Heart left ventricle (tissue), 16 donors: ENCODE results near the gene KCTD2. TPM values are rescaled to one million over a fixed set of nuclear protein-coding genes. Genes with fewer than 3 reads are reported as not detected.
A peak's percentile ranks its signal among the peaks of the same experiment; 100 is the strongest.
"Not testable (repeated sequence)": the region's sequence is repeated elsewhere in the genome, so short reads cannot be mapped to it uniquely, and the experiment has no call there.

Experiments
- ATAC-seq, 4 donors: fragments of 200-7000 bp; cut with Tn5 transposase; one replicate each; pipeline ENCODE4 v1.9.1; 2020 to 2022; ENCODE audit warnings: moderate library complexity in 4 of 4, mild to moderate bottlenecking in 3 of 4, moderate number of reproducible peaks in 1 of 4
- DNase-seq, 5 donors: peaks; one replicate each; pipeline ENCODE4 v3.0.0-alpha.2; 2020
- H3K27ac ChIP-seq, 12 donors: fragments of 200-600 bp; sonication (generic) in 4 of 12; one replicate each; pipeline versions ENCODE4 v1.5.0 to v1.8.0; 2016 to 2022; ENCODE audit warnings: mild to moderate bottlenecking in 2 of 12
- H3K27me3 ChIP-seq, 9 donors: fragments of 200-600 bp; sonication (generic) in 2 of 9; one replicate each; pipeline versions ENCODE4 v1.5.1 to v1.8.0; 2016 to 2022; ENCODE audit warnings: mild to moderate bottlenecking in 3 of 9
- H3K36me3 ChIP-seq, 9 donors: fragments of 200-600 bp; sonication (generic) in 2 of 9; one replicate each; pipeline versions ENCODE4 v1.5.0 to v1.8.0; 2018 to 2022; ENCODE audit warnings: mild to moderate bottlenecking in 2 of 9
- H3K4me1 ChIP-seq, 12 donors: fragments of 200-600 bp; sonication (generic) in 4 of 12; one replicate each; pipeline versions ENCODE4 v1.5.0 to v1.8.0; 2016 to 2022; ENCODE audit warnings: mild to moderate bottlenecking in 3 of 12
- H3K4me3 ChIP-seq, 12 donors: fragments of 200-600 bp; sonication (generic) in 4 of 12; one replicate each; pipeline versions ENCODE4 v1.5.0 to v1.8.0; 2017 to 2022; ENCODE audit warnings: mild to moderate bottlenecking in 9 of 12, moderate library complexity in 4 of 12
- H3K9me3 ChIP-seq, 12 donors: fragments of 200-600 bp; sonication (generic) in 4 of 12; one replicate each; pipeline versions ENCODE4 v1.5.0 to v1.8.0; 2016 to 2022; ENCODE audit warnings: mild to moderate bottlenecking in 1 of 12
- POLR2A ChIP-seq, 2 donors: fragments of 450-650 bp; IDR thresholded peaks; one replicate each; pipeline ENCODE4 v1.6.1; 2017; ENCODE audit warnings: antibody characterized with exemption in 2 of 2, mild to moderate bottlenecking in 2 of 2, moderate library complexity in 2 of 2
- WGBS, 4 donors: extraction: QIAGEN DNeasy Blood & Tissue Kit in 2 of 4; methylation state at CpG; one replicate each; pipeline versions ENCODE4 v1.1.5 to v1.1.7; 2013 to 2018; 5-methylcytosine and 5-hydroxymethylcytosine counted together
- intact Hi-C, 10 donors: fragments of 100-400 bp; cut with DNase I; formaldehyde crosslinking; loops; one replicate each; pipeline versions ENCODE4 v1.11.1 to v1.14.2; 2022
- polyA plus RNA-seq, 2 donors: library from polyadenylated mRNA; stranded (reverse); fragments of 200-250 nt; gene quantifications; one replicate each; pipeline ENCODE4 v1.2.3, GENCODE V29; 2013
- total RNA-seq, 9 donors: library from RNA; depleted of rRNA in 2 of 9; stranded (reverse); fragments of >200 nt in 2 of 9; fragmentation: NEBNext Ultra II Directional in 3 of 9; extraction: Animal tissue kit (Norgen Biotek cat#: 25700) in 3 of 9; gene quantifications; one replicate each; pipeline versions ENCODE4 v1.1.0 to v1.2.4, GENCODE V29; 2016 to 2023
- TF ChIP-seq, protein P1 (sequence below), 12 donors: fragments of 200-600 bp; sonication (generic) in 4 of 12; IDR thresholded peaks; one replicate each; pipeline versions ENCODE4 v1.5.0 to v1.8.0; 2018 to 2022; ENCODE audit warnings: antibody characterized with exemption in 12 of 12, mild to moderate bottlenecking in 5 of 12
- donor health status: ischemic (EF 13 %, LVEDD 7.1; RV severe dilation, severe dysfunction).
- donor health status: healthy with polysubstance abuse.
- donor health status: DM: no; HTN: yes; CAD: no.
- donor health status: DM: no; HTN: no; CAD: no.
- donor health status: ischemic (EF 25% LVEDD 6.9; RV normal size, moderate dysfunction).
- donor health status: ischemic (EF 25% LVEDD 5.7; RV mildly dilated, moderate dysfunction).
- donor health status: healthy.
- donor health status: DM: yes; HTN: yes; CAD: no.
- donor health status: ischemic (EF 35%, LVEDD 5.7; RV mildly dilated, moderate dysfunction).
- donor health status: nonischemic (EF 11% LVEDD 7.7; RV severe dilation, severe dysfunction).
- donor health status: DM: yes; HTN: yes; CAD: no.
- donor health status: PGD.
- donor health status: ischemic (EF 29% LVEDD 5.4; RV normal size, mild dysfunction).
- donor health status: nonischemic (EF 23%, LVEDD 6.1; RV moderate dilation, normal function).

The KCTD2 gene
- total and polyA plus RNA-seq, 11 donors = 15.7 to 38.7 (median 31.5) TPM

DNA sequence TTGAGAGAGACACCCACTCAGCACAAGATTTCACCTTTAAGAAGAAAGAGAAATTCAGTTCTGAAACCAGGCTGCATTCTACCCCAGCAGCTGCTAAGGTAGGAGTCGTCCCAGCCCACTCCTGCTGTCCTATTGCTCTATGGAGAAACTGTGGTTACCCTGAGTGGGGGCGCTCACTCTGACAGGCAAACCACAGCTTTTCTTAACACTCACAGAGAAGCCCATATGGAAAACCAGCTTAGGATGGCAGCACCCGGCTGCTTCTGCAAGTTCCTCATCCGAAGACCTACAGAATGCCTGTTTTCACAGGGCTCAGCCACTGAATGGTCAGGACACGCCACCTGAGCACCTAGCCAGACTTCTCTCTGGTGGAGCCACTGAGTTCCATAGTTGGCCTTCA is 7.8 kb upstream of the KCTD2 start:
- H3K4me3 ChIP-seq = no peak overlapping the region
- ATAC-seq (no peak), DNase-seq (no peak)
- no peaks in the 10 kb centered on the region for H3K27me3 ChIP-seq
- TF ChIP-seq, protein P1, sequence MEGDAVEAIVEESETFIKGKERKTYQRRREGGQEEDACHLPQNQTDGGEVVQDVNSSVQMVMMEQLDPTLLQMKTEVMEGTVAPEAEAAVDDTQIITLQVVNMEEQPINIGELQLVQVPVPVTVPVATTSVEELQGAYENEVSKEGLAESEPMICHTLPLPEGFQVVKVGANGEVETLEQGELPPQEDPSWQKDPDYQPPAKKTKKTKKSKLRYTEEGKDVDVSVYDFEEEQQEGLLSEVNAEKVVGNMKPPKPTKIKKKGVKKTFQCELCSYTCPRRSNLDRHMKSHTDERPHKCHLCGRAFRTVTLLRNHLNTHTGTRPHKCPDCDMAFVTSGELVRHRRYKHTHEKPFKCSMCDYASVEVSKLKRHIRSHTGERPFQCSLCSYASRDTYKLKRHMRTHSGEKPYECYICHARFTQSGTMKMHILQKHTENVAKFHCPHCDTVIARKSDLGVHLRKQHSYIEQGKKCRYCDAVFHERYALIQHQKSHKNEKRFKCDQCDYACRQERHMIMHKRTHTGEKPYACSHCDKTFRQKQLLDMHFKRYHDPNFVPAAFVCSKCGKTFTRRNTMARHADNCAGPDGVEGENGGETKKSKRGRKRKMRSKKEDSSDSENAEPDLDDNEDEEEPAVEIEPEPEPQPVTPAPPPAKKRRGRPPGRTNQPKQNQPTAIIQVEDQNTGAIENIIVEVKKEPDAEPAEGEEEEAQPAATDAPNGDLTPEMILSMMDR (IDR thresholded peaks at IDR 0.05) = no peak
- TF ChIP-seq POLR2A (IDR thresholded peaks at IDR 0.05) = no peak
- H3K9me3 ChIP-seq = no peaks in the 10 kb centered on the region
- H3K27ac ChIP-seq = no peak overlapping the region
- intact Hi-C loops = loop anchor here in 3 of 10 donors (10.0 kb wide), 3 partner anchors 54 to 224 kb away; partner anchors contain the start of genes CDR2L (in 1 of the 3) and HID1 (in 1 of the 3)
- WGBS, 4 donors = 85 to 91% (median 90%) methylated on average over 5 of the region's 5 CpGs
- peaks cover 0 to 56% (median 43%) of the 10 kb centered on the region in 9 donors for H3K36me3 ChIP-seq
- H3K4me1 ChIP-seq = peaks cover 0 to 29% (median 17%) of the 10 kb centered on the region in 12 donors

DNA sequence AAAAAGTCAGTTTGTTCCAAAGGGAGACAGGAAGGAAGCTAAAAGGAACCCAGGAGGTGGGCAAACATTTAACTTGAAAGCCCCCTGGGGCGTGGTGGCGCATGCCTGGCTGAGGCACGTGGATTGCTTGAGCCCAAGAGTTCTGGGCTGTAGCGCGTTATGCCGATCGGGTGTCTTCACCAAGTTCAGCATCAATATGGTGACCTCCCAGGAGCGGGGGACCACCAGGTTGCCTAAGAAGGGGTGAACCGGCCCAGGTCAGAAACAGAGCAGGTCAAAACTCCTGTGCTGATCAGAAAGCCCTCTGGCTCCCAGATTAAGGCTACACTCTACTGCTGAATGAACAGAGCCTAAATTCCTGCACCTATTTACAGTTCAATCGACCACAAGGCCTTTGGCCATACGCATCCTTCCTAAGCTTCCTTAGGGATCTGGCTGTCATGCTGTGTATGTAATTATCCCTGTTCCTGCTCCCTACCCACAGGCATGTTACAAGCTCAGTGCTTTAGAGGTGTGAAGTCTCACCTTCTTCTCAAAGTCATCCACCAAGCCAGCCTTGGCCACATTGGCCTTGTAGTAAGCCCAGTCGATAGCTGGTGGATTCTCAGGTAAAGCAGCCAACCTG is 5.3 kb upstream of the KCTD2 start:
- TF ChIP-seq, protein P1 (IDR thresholded peaks at IDR 0.05) = no peak
- no peak for TF ChIP-seq POLR2A (IDR thresholded peaks at IDR 0.05)
- no peak for DNase-seq
- 73 to 87% (median 84%) methylated on average over 11 to 12 of the region's 12 CpGs for WGBS, 4 donors
- H3K4me1 ChIP-seq = peaks cover 0 to 24% (median 14%) of the 10 kb centered on the region in 12 donors
- no peaks in the 10 kb centered on the region for H3K27me3 ChIP-seq
- no peak overlapping the region for H3K27ac ChIP-seq
- ATAC-seq = no peak
- H3K36me3 ChIP-seq = peaks cover 0 to 56% (median 43%) of the 10 kb centered on the region in 9 donors
- no peaks in the 10 kb centered on the region for H3K9me3 ChIP-seq
- H3K4me3 ChIP-seq = no peak overlapping the region
- intact Hi-C loops = no loop called here

DNA sequence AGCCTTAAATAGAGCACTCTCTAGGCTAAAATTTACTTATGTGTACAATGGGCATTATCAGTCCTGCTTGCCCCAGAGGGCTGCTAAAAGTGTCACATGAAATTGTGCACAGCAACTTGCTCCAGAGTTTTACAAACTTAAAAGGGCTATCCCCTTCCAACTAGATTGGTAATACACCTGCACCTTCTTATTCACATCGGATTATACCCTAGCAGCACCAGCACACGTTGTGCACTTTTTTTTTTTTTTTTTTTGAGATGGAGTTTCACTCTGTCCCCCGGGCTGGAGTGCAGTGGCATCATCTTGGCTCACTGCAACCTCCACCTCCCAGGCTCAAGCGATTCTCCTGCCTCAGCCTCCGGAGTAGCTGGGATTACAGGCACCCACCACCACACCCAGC is 3.2 kb upstream of the KCTD2 start:
- H3K4me3 ChIP-seq, H3K27me3 ChIP-seq, H3K9me3 ChIP-seq, ATAC-seq, DNase-seq, H3K27ac ChIP-seq, intact Hi-C loops: not testable (repeated sequence)
- H3K4me1 ChIP-seq = peaks cover 0 to 38% (median 20%) of the 10 kb centered on the region in 12 donors
- 57 to 65% (median 62%) methylated on average over 5 of the region's 5 CpGs for WGBS, 4 donors
- H3K36me3 ChIP-seq = peaks cover 0 to 46% (median 35%) of the 10 kb centered on the region in 9 donors

DNA sequence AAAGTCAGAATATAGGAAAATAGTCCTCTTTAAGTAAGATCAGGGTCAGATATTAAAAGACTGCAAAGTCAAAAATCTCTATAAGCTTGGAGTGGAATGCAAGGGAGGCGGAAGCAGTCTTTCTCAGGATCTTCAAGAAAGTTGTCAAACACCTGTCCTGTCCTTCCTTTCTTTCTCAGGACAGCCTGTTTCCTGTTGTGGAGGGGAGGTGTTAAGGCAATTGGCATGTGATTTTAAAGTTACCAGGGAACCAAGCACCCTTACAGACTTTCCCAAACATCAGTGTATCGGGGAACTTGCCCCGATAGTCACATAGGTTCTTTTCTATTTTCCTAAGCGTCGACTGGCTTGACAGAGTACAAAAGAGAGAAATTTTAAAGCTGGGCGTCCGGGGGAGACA is 2.3 kb upstream of the KCTD2 start:
- Histone ChIP-seq H3K4me1 (peaks cover 0 to 44% (median 24%) of the 10 kb centered on the region in 12 donors), H3K4me3 (no peak overlapping the region), H3K9me3 (no peaks in the 10 kb centered on the region), H3K27ac (no peak overlapping the region), H3K36me3 (peaks cover 0 to 44% (median 32%) of the 10 kb centered on the region in 9 donors), H3K27me3 (no peaks in the 10 kb centered on the region)
- 69 to 77% (median 74%) methylated on average over 7 of the region's 7 CpGs for WGBS, 4 donors
- TF ChIP-seq, protein P1 (IDR thresholded peaks at IDR 0.05) = no peak
- ATAC-seq (no peak), DNase-seq (no peak)
- intact Hi-C loops = loop anchor here in 2 of 10 donors (5.0 kb wide), 2 partner anchors 62 to 82 kb away; no protein-coding TSS in a partner anchor

DNA sequence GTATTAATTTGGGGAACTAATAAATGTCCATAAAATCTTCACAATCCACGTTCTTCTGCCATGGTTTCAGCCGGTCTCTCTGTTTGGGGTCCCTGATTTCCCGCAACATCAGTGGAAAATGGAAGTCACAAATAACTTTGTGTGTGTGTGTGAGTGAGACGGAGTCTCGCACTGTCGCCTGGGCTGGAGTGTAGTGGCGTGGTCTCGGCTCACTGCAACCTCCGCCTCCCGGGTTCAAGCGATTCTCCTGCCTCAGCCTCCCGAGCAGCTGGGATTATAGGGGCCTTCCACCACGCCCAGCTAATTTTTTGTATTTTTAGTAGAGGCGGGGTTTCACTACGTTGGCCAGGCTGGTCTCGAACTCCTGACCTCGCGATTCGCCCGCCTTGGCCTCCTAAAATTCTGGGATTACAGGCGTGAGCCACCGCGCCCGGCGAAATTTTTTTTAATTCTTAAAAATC is 1.0 kb upstream of the KCTD2 start:
- not testable (repeated sequence) for H3K9me3 ChIP-seq, ATAC-seq, DNase-seq, H3K27me3 ChIP-seq
- Histone ChIP-seq H3K4me1 (peaks cover 0 to 44% (median 24%) of the 10 kb centered on the region in 12 donors), H3K4me3 (peak overlapping the region; percentile 72 to 99 (median 94)), H3K27ac (peak overlapping the region in 11 of 12 donors; percentile 94 to 100 (median 99)), H3K36me3 (peaks cover 0 to 44% (median 29%) of the 10 kb centered on the region in 9 donors)
- intact Hi-C loops = loop anchor here in 2 of 10 donors (5.0 kb wide), 2 partner anchors 64 to 84 kb away; no protein-coding TSS in a partner anchor
- 8 to 18% (median 15%) methylated on average over 23 to 25 of the region's 25 CpGs for WGBS, 4 donors
